Measurements from ENCODE around the gene C11orf54.
"Not testable (repeated sequence)": the region's sequence is repeated elsewhere in the genome, so short reads cannot be mapped to it uniquely, and the experiment has no call there.

The C11orf54 gene

DNA sequence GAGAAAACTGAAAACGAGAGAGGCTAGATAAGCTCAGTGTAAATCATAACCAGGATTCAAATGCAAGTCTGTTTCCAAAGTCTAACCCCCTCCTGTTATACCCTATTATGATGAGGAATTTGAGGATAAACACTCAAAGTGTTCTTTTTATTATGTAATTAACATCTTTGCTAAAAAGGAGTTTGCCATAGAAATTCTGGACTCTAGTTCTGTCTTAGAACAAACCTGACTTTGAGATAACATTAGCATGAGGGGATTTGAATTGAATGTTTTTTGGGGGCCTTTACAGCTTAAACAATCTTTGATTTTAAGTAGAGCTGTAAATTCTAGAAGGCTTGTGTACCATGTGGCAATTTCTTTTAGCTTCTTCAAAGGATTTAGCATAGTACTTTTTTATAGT lies 9.5 kb downstream of the C11orf54 start:
- H3K4me3 ChIP-seq (ENCODE audit: low read length) = no peak overlapping the region
- DNase-seq (ENCODE audit: low read depth) = no peak
- TF ChIP-seq, protein P1, sequence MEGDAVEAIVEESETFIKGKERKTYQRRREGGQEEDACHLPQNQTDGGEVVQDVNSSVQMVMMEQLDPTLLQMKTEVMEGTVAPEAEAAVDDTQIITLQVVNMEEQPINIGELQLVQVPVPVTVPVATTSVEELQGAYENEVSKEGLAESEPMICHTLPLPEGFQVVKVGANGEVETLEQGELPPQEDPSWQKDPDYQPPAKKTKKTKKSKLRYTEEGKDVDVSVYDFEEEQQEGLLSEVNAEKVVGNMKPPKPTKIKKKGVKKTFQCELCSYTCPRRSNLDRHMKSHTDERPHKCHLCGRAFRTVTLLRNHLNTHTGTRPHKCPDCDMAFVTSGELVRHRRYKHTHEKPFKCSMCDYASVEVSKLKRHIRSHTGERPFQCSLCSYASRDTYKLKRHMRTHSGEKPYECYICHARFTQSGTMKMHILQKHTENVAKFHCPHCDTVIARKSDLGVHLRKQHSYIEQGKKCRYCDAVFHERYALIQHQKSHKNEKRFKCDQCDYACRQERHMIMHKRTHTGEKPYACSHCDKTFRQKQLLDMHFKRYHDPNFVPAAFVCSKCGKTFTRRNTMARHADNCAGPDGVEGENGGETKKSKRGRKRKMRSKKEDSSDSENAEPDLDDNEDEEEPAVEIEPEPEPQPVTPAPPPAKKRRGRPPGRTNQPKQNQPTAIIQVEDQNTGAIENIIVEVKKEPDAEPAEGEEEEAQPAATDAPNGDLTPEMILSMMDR (conservative IDR thresholded peaks at IDR 0.05; ENCODE audit: low read depth, low read length) = no peak

DNA sequence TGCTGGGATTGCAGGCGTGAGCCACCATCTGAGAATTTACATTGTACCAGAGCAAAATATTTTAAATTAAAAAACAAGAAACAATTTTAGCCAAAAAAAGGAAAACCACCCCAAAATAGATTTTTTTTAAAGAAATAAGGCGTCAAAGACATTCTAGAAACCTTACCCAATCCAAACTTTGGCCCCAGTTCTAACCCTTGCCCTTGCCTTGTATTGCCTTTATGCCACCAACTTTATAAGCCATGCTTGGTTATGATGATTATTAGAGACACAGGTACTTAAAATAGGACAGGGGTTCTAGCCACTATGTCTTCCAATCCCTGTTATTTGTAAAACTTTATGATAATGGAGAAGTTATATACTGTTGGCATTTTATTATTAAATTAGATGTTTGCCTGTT lies 11.8 kb downstream of the C11orf54 start:
- H3K4me3 ChIP-seq (ENCODE audit: low read length) = no peak overlapping the region
- TF ChIP-seq, protein P1 (conservative IDR thresholded peaks at IDR 0.05; ENCODE audit: low read depth, low read length) = no peak
- no peak for DNase-seq (ENCODE audit: low read depth)

DNA sequence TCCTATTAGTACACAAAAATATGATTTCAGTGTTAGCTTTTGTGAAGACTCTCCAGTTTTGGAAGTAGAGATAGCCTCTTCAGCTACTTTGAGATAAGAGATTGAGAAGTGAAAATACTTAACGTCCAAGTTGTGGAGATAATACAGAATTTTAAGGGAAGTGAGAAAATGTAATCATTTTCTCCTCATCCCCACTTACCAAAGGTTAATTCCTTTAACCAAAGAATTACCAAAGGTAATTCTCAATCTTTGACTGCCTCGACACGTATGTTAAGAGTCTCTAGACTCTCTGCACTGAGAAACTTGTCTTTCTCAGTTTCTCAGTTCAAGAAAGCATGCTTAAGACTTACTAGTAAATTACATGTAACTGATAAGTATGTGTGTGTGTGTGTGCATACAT lies 15.3 kb downstream of the C11orf54 start:
- no peak for DNase-seq (ENCODE audit: low read depth)
- TF ChIP-seq, protein P1 (conservative IDR thresholded peaks at IDR 0.05; ENCODE audit: low read depth, low read length) = no peak
- H3K4me3 ChIP-seq (ENCODE audit: low read length) = no peak overlapping the region

DNA sequence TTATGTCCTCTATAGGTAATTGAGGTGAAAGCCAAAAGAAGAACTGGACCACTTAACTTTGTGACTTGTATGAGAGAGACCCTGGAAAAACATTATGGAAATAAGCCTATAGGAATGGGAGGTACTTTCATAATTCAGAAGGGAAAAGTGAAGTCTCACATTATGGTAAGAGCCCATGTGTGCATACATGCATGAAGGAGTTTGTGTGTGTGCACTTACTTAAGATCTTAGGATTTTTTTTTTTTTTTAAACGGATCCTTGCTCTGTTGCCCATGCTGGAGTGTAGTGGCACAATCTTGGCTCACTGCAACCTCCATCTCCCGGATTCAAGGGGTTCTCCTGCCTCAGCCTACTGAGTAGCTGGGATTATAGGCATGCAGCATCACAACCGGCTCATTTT lies 15.8 kb downstream of the C11orf54 start:
- H3K4me3 ChIP-seq (ENCODE audit: low read length) = no peak overlapping the region
- TF ChIP-seq, protein P1 (conservative IDR thresholded peaks at IDR 0.05; ENCODE audit: low read depth, low read length) = no peak
- DNase-seq (ENCODE audit: low read depth) = no peak

DNA sequence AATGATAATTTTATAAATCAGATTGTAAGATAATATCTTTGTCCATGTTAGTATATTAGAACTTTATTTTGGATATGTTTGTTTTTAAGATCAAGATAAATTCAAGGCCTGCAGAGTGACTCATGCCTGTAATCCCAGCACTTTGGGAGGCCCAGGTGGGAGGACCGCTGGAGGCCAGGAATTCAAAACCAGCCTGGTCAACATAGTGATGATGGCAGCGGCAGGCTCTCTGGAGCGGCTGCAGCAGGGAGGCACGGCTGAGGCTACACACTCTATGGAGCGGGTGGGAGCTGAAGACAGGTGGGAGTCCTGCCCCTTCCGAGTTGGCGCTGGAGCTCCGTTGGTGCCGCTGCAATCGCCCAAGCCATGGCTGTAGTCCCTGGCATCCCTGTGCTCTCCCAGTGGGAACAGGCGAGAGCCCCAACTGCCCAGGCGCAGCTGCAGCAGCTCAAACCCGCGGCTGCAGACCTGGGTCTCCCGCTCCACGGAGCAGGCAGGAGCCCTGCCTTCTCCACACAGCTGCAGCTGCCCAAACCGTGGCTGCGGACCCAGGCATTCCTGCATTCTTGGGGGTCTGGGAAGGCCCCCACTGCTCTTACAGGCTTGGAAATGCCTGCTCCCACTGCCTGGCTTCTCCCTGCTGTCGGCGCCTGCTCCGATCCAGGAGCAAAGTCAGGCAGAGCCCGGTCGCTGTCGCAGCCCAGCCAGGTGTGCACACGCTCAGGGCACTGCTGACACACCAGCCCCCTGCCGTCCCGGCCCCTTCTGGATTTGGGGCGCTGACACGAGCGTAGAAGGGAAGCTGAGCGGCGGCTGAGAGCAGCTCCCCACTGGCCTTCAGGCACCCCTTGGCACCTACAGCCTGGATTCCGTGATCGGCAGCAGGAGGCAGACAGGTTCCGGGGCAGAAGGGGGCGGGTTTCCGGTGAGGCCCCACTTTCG lies 16.7 kb downstream of the C11orf54 start:
- TF ChIP-seq, protein P1 (conservative IDR thresholded peaks at IDR 0.05; ENCODE audit: low read depth, low read length) = no peak
- H3K4me3 ChIP-seq (ENCODE audit: low read length) = no peak overlapping the region
- no peak for DNase-seq (ENCODE audit: low read depth)

DNA sequence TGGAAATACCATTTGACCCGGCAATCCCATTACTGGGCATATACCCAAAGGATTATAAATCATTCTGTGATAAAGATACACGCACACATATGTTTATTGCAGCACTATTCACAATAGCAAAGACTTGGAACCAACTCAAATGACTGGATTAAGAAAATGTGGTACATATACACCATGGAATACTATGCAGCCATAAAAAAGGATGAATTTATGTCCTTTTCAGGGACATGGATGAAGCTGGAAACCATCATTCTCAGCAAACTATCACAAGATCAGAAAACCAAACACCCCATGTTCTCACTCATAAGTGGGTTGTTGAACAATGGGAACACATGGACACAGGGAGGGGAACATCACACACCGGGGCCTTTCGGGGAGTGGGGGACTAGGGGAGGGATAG lies 17.7 kb downstream of the C11orf54 start:
- DNase-seq (ENCODE audit: low read depth); H3K4me3 ChIP-seq (ENCODE audit: low read length): not testable (repeated sequence)

DNA sequence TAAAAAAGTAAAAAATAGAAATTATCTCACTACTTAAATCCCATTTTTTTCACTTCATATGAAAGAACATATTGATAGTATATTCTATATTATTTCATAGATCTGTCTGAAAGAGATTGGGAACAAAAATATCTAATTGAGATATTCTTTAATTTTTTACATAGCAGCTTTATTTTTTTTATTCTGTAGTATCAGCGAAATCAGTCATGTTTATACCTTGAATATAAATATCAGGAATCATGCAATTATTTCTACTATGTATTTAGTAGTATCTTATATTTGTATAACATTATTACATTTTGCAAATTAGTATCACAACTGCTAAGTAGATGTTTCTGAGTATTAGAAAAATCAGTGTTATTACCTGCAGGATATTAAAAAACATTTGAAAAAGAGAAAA lies 20.4 kb downstream of the C11orf54 start:
- no peak for DNase-seq (ENCODE audit: low read depth)
- TF ChIP-seq, protein P1 (conservative IDR thresholded peaks at IDR 0.05; ENCODE audit: low read depth, low read length) = no peak
- H3K4me3 ChIP-seq (ENCODE audit: low read length) = no peak overlapping the region
